IMR-90 (cell line): Measurements from ENCODE around the gene PFKFB2. TPM values are rescaled to one million over a fixed set of nuclear protein-coding genes. Genes with fewer than 3 reads are reported as not detected.

Source experiments
- ATAC-seq: fragments of 200-7000 bp; cut with Tn5 transposase; 2 replicates; pipeline ENCODE4 v1.9.1; 2020; ENCODE audit warnings: low read depth, mild to moderate bottlenecking, moderate library complexity
- BruUV-seq: library from RNA; stranded (reverse); fragments of 400-500 nt; replicated peaks from 2 replicates; lab custom pipeline; 2021; lab: Mats Ljungman, UMichigan
- CTCF ChIA-PET: fragments of 300-600 bp; formaldehyde crosslinking; extraction: SDS; loops from one replicate; lab custom pipeline; 2021; ENCODE audit warnings: antibody characterized with exemption; lab: Yijun Ruan, JAX
- POLR2A ChIA-PET: fragments of 300-600 bp; sonication (Branson Sonifier 250); formaldehyde crosslinking; loops from one replicate; lab custom pipeline; 2022; ENCODE audit warnings: antibody characterized with exemption; ENCODE audit not compliant: unreplicated experiment; lab: Charles Lee
- DNase-seq: peaks from one replicate; pipeline ENCODE4 v3.0.0; 2013
- H2AFZ ChIP-seq: replicated peaks from 2 replicates; pipeline ENCODE3; 2013; ENCODE audit warnings: low read length, mild to moderate bottlenecking; ENCODE audit not compliant: poor library complexity
- H2AK5ac ChIP-seq: 2 replicates; pipeline ENCODE4 v1.6.1; 2013; ENCODE audit warnings: low read depth, low read length, inconsistent platforms
- H2AK9ac ChIP-seq: replicated peaks from 2 replicates; pipeline ENCODE3; 2013; ENCODE audit warnings: mild to moderate bottlenecking, low read depth, low read length, moderate library complexity; ENCODE audit not compliant: poor library complexity
- H2BK120ac ChIP-seq: 2 replicates; pipeline ENCODE4 v1.6.1; 2013; ENCODE audit warnings: low read depth, low read length, inconsistent platforms
- H2BK15ac ChIP-seq: 3 replicates; pipeline ENCODE4 v1.6.1; 2013; ENCODE audit warnings: low read depth, low read length, inconsistent platforms
- H2BK20ac ChIP-seq: 2 replicates; pipeline ENCODE4 v1.6.1; 2013; ENCODE audit warnings: low read depth, mild to moderate bottlenecking, inconsistent platforms, low read length, moderate library complexity
- H2BK5ac ChIP-seq: 2 replicates; pipeline ENCODE4 v1.6.1; 2013; ENCODE audit warnings: mild to moderate bottlenecking, low read depth, low read length, inconsistent platforms; ENCODE audit not compliant: poor library complexity, severe bottlenecking
- H3K14ac ChIP-seq: replicated peaks from 2 replicates; pipeline ENCODE4 v1.6.1; 2013; ENCODE audit warnings: low read depth, low read length, inconsistent platforms
- H3K18ac ChIP-seq: 2 replicates; pipeline ENCODE4 v1.6.1; 2013; ENCODE audit warnings: low read depth, low read length, control low read depth
- H3K23ac ChIP-seq: 2 replicates; pipeline ENCODE4 v1.6.1; 2013; ENCODE audit warnings: low read depth, low read length, inconsistent platforms
- H3K27ac ChIP-seq: 2 replicates; pipeline ENCODE4 v1.5.1; 2013; ENCODE audit warnings: mild to moderate bottlenecking, control low read depth, low read length; ENCODE audit not compliant: insufficient read depth
- H3K27me3 ChIP-seq: 2 replicates; pipeline ENCODE4 v1.6.1; 2013; ENCODE audit warnings: low read length; ENCODE audit not compliant: control insufficient read depth, insufficient read depth
- H3K36me3 ChIP-seq: 2 replicates; pipeline ENCODE4 v1.6.1; 2013; ENCODE audit warnings: low read length, mixed read lengths; ENCODE audit not compliant: control insufficient read depth, insufficient read depth
- H3K4ac ChIP-seq: 2 replicates; pipeline ENCODE4 v1.6.1; 2013; ENCODE audit warnings: low read depth, low read length, inconsistent platforms
- H3K4me1 ChIP-seq: 2 replicates; pipeline ENCODE4 v1.6.1; 2013; ENCODE audit warnings: low read length, mixed read lengths; ENCODE audit not compliant: control insufficient read depth, insufficient read depth
- H3K4me2 ChIP-seq: 2 replicates; pipeline ENCODE4 v1.6.1; 2013; ENCODE audit warnings: low read depth, mild to moderate bottlenecking, control low read depth, low read length, moderate library complexity
- H3K4me3 ChIP-seq: 2 replicates; pipeline ENCODE4 v1.5.1; 2013; ENCODE audit warnings: low read depth, mild to moderate bottlenecking, control low read depth, low read length, moderate library complexity; ENCODE audit not compliant: insufficient read depth
- H3K56ac ChIP-seq: 2 replicates; pipeline ENCODE4 v1.6.1; 2013; ENCODE audit warnings: low read length, inconsistent platforms; ENCODE audit not compliant: insufficient read depth; ENCODE audit errors: extremely low read depth
- H3K79me1 ChIP-seq, 2 experiments: 2 replicates each; pipeline ENCODE4 v1.6.1; 2013; ENCODE audit warnings: low read length in 2 of 2, inconsistent platforms in 1 of 2, low read depth in 1 of 2
- H3K9ac ChIP-seq: 2 replicates; pipeline ENCODE4 v1.6.1; 2013; ENCODE audit warnings: low read depth, low read length, control low read depth
- H3K9me1 ChIP-seq: 2 replicates; pipeline ENCODE4 v1.6.1; 2013; ENCODE audit warnings: low read length, inconsistent platforms; ENCODE audit not compliant: insufficient read depth
- H3K9me3 ChIP-seq: 2 replicates; pipeline ENCODE4 v1.6.1; 2013; ENCODE audit warnings: low read length; ENCODE audit not compliant: control insufficient read depth, insufficient read depth
- H4K20me1 ChIP-seq: 2 replicates; pipeline ENCODE4 v1.6.1; 2013; ENCODE audit warnings: low read length, inconsistent platforms; ENCODE audit not compliant: insufficient read depth
- H4K5ac ChIP-seq: 2 replicates; pipeline ENCODE4 v1.6.1; 2013; ENCODE audit warnings: mild to moderate bottlenecking, low read depth, low read length, control low read depth
- H4K8ac ChIP-seq, 2 experiments: 2 replicates each; pipeline ENCODE4 v1.6.1; 2013; ENCODE audit warnings: low read depth in 2 of 2, low read length in 2 of 2, control low read depth in 1 of 2, inconsistent platforms in 1 of 2
- H4K91ac ChIP-seq: 2 replicates; pipeline ENCODE4 v1.6.1; 2013; ENCODE audit warnings: low read depth, low read length, inconsistent platforms; ENCODE audit not compliant: insufficient read depth
- BHLHE40 ChIP-seq: fragments of 150-350 bp; IDR thresholded peaks from 2 replicates; pipeline ENCODE4 v1.6.1; 2016; ENCODE audit warnings: mild to moderate bottlenecking, low read depth, low read length
- CEBPB ChIP-seq: IDR thresholded peaks from 2 replicates; pipeline ENCODE4 v1.6.1; 2012; ENCODE audit warnings: low read depth, low read length, improper control_type of control experiment
- CHD1 ChIP-seq: IDR thresholded peaks from 2 replicates; pipeline ENCODE4 v1.6.1; 2012; ENCODE audit warnings: low read depth, low read length, improper control_type of control experiment
- CTCF ChIP-seq: conservative IDR thresholded peaks from 2 replicates; pipeline ENCODE4 v1.5.1; 2012; ENCODE audit warnings: mild to moderate bottlenecking, low read depth, low read length, improper control_type of control experiment
- FOS ChIP-seq: fragments of 150-350 bp; IDR thresholded peaks from 2 replicates; pipeline ENCODE4 v1.6.1; 2016; ENCODE audit warnings: low read depth, low read length
- MAFK ChIP-seq: IDR thresholded peaks from 2 replicates; pipeline ENCODE4 v1.6.1; 2012; ENCODE audit warnings: low read depth, low read length, improper control_type of control experiment
- NFE2L2 ChIP-seq: fragments of 150-350 bp; IDR thresholded peaks from 2 replicates; pipeline ENCODE4 v1.6.1; 2016; ENCODE audit warnings: low read depth, mild to moderate bottlenecking, low read length
- POLR2A ChIP-seq: IDR thresholded peaks from 2 replicates; pipeline ENCODE4 v1.6.1; 2012; ENCODE audit warnings: mild to moderate bottlenecking, low read depth, low read length
- RAD21 ChIP-seq: IDR thresholded peaks from 2 replicates; pipeline ENCODE4 v1.6.1; 2012; ENCODE audit warnings: low read length, improper control_type of control experiment
- RFX5 ChIP-seq: IDR thresholded peaks from 2 replicates; pipeline ENCODE4 v1.8.0; 2012; ENCODE audit warnings: low read depth, mild to moderate bottlenecking, low read length, moderate library complexity
- SMC3 ChIP-seq: fragments of 150-350 bp; IDR thresholded peaks from 2 replicates; pipeline ENCODE4 v1.6.1; 2016; ENCODE audit warnings: low read depth, mild to moderate bottlenecking, antibody characterized with exemption, low read length, moderate library complexity
- USF2 ChIP-seq: fragments of 150-350 bp; IDR thresholded peaks from 2 replicates; pipeline ENCODE4 v1.6.1; 2017; ENCODE audit warnings: mild to moderate bottlenecking, antibody characterized with exemption, low read length, low read depth
- WGBS, 2 experiments: methylation state at CpG; one replicate each; pipeline versions ENCODE4 v1.1.5 to v1.1.7; 2013; ENCODE audit warnings: missing lambda C conversion rate in 2 of 2; ENCODE audit not compliant: insufficient read length in 1 of 2; ENCODE audit errors: extremely low coverage in 2 of 2; 5-methylcytosine and 5-hydroxymethylcytosine counted together
- dilution Hi-C: fragments of 300-500 bp; cut with HindIII; formaldehyde crosslinking; loops from one replicate; pipeline ENCODE4 v1.14.3; 2018; ENCODE audit warnings: low sequenced_read_pairs; ENCODE audit not compliant: unreplicated experiment
- in situ Hi-C: fragments of 300-500 bp; cut with MboI; formaldehyde crosslinking; loops from 3 replicates; pipeline ENCODE4 v1.14.3; 2019; ENCODE audit warnings: low sequenced_read_pairs, inconsistent platforms, mixed read lengths
- intact Hi-C: fragments of 100-400 bp; cut with micrococcal nuclease; formaldehyde crosslinking; loops from 2 replicates; pipeline ENCODE4 v1.10.0; 2022
- polyA plus RNA-seq, 3 experiments: library from polyadenylated mRNA; depleted of rRNA; stranded (reverse); fragments of >200 nt; gene quantifications; 2 replicates each; pipeline ENCODE4 v1.2.3, GENCODE V29; 2012; ENCODE audit warnings: low replicate concordance in 1 of 3
- total RNA-seq: library from RNA; depleted of rRNA; stranded (reverse); fragments of >200 nt; gene quantifications from 2 replicates; pipeline ENCODE4 v1.2.3, GENCODE V29; 2012

The PFKFB2 gene
- total and polyA plus RNA-seq, 2 of the 4 experiments (the other 2 are of a cell fraction), result 0.62 to 1.3 TPM

DNA sequence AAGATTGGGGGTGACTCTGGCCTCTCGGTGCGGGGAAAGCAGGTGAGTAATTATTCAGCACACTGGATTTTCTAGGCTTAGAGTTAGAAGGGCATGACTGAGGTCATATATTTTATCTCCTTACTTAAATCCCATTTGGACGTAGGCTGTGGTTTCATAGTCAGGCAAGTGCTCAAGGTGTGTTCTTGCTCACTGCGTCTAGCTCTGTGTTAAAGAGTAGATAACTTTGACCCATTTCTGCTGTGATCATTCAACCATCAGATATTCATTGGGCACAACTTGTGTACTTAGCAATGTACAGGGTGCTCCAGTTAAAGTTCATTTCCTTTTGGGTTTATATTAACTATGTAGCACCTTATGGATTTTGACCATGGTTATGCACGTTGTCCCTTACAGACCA, 14.6 kb downstream of the PFKFB2 start:
- CTCF ChIA-PET, result no interaction called here
- H3K27ac ChIP-seq, result no peak overlapping the region
- no peak for ATAC-seq
- no peak overlapping the region for H3K56ac ChIP-seq
- in situ Hi-C loops, result no loop called here
- no peaks in the 10 kb centered on the region; the same call in 1 of the 2 replicates for H3K9me1 ChIP-seq
- no peak overlapping the region for H2AK5ac ChIP-seq
- no peaks in the 10 kb centered on the region for H4K20me1 ChIP-seq
- no peak overlapping the region for H2AFZ ChIP-seq
- no peaks in the 10 kb centered on the region for H3K4me1 ChIP-seq
- POLR2A ChIA-PET, result no interaction called here
- H2BK120ac ChIP-seq, result no peak overlapping the region
- TF ChIP-seq CHD1 (no peak), CTCF (no peak), RAD21 (no peak), MAFK (no peak), BHLHE40 (no peak), CEBPB (no peak), SMC3 (no peak), USF2 (no peak), RFX5 (no peak), POLR2A (no peak), NFE2L2 (no peak), FOS (no peak)
- WGBS, 2 experiments, result no CpG with 5 or more reads among the region's 5 CpGs
- no peak overlapping the region for H4K5ac ChIP-seq
- H3K23ac ChIP-seq, result no peak overlapping the region
- H3K18ac ChIP-seq, result no peak overlapping the region
- H2AK9ac ChIP-seq, result no peak overlapping the region
- H3K9me3 ChIP-seq, result no peaks in the 10 kb centered on the region
- H4K8ac ChIP-seq, result no peak overlapping the region
- H2BK15ac ChIP-seq, result no peak overlapping the region
- H2BK5ac ChIP-seq, result no peak overlapping the region
- no peak overlapping the region for H4K91ac ChIP-seq
- no peaks in the 10 kb centered on the region for H3K36me3 ChIP-seq
- no peak overlapping the region for H3K4ac ChIP-seq
- no peak overlapping the region for H3K14ac ChIP-seq
- H3K4me2 ChIP-seq, result no peak overlapping the region
- H3K27me3 ChIP-seq, result no peaks in the 10 kb centered on the region
- H3K79me1 ChIP-seq, result no peaks in the 10 kb centered on the region
- H3K4me3 ChIP-seq, result no peak overlapping the region
- no TSS peak for BruUV-seq
- dilution Hi-C loops, result no loop called here
- intact Hi-C loops, result no loop called here
- no peak overlapping the region for H3K9ac ChIP-seq
- H2BK20ac ChIP-seq, result no peak overlapping the region
- no peak for DNase-seq
